ENCODE results near the gene CLCN3. TPM values are rescaled to one million over a fixed set of nuclear protein-coding genes. Genes with fewer than 3 reads are reported as not detected.

The CLCN3 gene
- total and polyA plus RNA-seq, 4 donors, result 9.5 to 58.6 (median 22.5) TPM

DNA sequence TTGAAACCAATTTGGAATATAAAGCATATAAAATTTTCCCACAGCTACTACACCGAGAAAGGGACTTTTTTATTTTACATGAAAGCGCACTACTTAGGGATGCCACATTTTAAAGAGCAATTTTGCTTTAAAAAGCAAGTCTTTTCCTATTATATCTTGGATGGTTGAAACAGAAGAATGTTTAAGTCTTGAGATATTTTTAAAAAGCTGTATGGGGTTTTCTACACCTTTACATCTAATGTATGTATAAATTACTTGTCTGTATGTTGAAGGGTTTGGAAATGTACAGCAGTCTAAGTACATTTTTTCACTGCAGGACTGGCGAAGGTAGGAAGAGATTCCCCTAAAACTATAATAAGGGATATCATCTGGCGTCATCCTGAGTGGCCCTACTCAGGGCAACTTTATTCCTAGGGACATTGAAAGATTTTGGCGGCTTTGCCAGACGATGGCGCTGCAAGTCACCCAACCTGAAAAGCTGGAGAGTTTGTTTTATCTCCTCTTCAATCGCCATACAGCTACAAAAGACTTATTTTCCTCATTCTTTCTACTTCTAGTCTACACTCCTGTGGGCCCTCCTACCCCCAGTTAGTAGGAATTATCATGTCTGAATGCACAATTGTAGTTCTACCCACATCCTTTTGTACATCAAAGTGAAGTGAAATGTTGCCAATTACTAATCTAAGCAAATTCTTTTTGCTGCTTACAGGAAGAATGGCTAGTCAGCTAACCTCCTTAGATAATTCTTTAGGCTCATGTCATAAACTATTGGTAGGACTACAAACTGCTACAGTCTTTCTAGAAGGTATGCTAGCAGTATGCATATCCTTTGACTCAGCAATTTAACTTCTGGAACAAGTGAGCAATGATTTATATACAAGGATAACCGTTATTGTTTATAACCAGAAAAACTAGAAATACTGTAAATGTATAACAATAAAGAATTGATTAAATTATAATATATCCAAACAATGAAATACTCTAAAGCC lies 7.2 kb upstream of the CLCN3 start:
- DNase-seq (ENCODE audit: low spot score), result peak; percentile 79
- peaks cover 2 to 23% (median 13%) of the 10 kb centered on the region in 4 donors for H3K4me1 ChIP-seq (ENCODE audit: control insufficient read depth in 4 of 4, insufficient read depth in 4 of 4, low read length in 3 of 4)
- WGBS, result 5% methylated on average over 9 of the region's 9 CpGs
- TF ChIP-seq GABPA (IDR thresholded peaks at IDR 0.05 in 1 of 2, conservative IDR thresholded peaks at IDR 0.05 in 1 of 2) (no peak), FOXA2 (IDR thresholded peaks at IDR 0.05) (no peak), FOXA1 (IDR thresholded peaks at IDR 0.05) (no peak), SP1 (IDR thresholded peaks at IDR 0.05) (peak; percentile 11), HNF4G (IDR thresholded peaks at IDR 0.05) (no peak), TAF1 (conservative IDR thresholded peaks at IDR 0.05) (no peak), YY1 (IDR thresholded peaks at IDR 0.05) (peak; percentile 15), EGR1 (IDR thresholded peaks at IDR 0.05; ENCODE audit: low read depth in 2 of 2) (no peak), RXRA (IDR thresholded peaks at IDR 0.05) (no peak), JUND (IDR thresholded peaks at IDR 0.05) (no peak), RAD21 (IDR thresholded peaks at IDR 0.05) (peak; percentile 87 to 91)
- TF ChIP-seq, protein P1, sequence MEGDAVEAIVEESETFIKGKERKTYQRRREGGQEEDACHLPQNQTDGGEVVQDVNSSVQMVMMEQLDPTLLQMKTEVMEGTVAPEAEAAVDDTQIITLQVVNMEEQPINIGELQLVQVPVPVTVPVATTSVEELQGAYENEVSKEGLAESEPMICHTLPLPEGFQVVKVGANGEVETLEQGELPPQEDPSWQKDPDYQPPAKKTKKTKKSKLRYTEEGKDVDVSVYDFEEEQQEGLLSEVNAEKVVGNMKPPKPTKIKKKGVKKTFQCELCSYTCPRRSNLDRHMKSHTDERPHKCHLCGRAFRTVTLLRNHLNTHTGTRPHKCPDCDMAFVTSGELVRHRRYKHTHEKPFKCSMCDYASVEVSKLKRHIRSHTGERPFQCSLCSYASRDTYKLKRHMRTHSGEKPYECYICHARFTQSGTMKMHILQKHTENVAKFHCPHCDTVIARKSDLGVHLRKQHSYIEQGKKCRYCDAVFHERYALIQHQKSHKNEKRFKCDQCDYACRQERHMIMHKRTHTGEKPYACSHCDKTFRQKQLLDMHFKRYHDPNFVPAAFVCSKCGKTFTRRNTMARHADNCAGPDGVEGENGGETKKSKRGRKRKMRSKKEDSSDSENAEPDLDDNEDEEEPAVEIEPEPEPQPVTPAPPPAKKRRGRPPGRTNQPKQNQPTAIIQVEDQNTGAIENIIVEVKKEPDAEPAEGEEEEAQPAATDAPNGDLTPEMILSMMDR (IDR thresholded peaks at IDR 0.05; ENCODE audit: low read depth, low read length, missing input control), result peak; percentile 47
- TF ChIP-seq, protein P2, sequence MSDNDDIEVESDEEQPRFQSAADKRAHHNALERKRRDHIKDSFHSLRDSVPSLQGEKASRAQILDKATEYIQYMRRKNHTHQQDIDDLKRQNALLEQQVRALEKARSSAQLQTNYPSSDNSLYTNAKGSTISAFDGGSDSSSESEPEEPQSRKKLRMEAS (IDR thresholded peaks at IDR 0.05), result peak; percentile 12
- TF ChIP-seq, protein P3, sequence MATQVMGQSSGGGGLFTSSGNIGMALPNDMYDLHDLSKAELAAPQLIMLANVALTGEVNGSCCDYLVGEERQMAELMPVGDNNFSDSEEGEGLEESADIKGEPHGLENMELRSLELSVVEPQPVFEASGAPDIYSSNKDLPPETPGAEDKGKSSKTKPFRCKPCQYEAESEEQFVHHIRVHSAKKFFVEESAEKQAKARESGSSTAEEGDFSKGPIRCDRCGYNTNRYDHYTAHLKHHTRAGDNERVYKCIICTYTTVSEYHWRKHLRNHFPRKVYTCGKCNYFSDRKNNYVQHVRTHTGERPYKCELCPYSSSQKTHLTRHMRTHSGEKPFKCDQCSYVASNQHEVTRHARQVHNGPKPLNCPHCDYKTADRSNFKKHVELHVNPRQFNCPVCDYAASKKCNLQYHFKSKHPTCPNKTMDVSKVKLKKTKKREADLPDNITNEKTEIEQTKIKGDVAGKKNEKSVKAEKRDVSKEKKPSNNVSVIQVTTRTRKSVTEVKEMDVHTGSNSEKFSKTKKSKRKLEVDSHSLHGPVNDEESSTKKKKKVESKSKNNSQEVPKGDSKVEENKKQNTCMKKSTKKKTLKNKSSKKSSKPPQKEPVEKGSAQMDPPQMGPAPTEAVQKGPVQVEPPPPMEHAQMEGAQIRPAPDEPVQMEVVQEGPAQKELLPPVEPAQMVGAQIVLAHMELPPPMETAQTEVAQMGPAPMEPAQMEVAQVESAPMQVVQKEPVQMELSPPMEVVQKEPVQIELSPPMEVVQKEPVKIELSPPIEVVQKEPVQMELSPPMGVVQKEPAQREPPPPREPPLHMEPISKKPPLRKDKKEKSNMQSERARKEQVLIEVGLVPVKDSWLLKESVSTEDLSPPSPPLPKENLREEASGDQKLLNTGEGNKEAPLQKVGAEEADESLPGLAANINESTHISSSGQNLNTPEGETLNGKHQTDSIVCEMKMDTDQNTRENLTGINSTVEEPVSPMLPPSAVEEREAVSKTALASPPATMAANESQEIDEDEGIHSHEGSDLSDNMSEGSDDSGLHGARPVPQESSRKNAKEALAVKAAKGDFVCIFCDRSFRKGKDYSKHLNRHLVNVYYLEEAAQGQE (IDR thresholded peaks at IDR 0.05), result no peak
- peak overlapping the region in 2 of 3 donors; percentile 69 to 78 for H3K4me3 ChIP-seq (ENCODE audit: low read depth in 1 of 3, low read length in 3 of 3)
- H3K27me3 ChIP-seq (ENCODE audit: control insufficient read depth in 4 of 4, insufficient read depth in 4 of 4, low read length in 3 of 4), result no peaks in the 10 kb centered on the region
- peak overlapping the region; percentile 23 to 70 for H3K9ac ChIP-seq (ENCODE audit: low read depth in 1 of 2, low read length in 2 of 2)
- no peaks in the 10 kb centered on the region for H3K36me3 ChIP-seq (ENCODE audit: control insufficient read depth in 4 of 4, insufficient read depth in 3 of 4, low read depth in 1 of 4, low read length in 3 of 4)
- H3K9me3 ChIP-seq (ENCODE audit: control insufficient read depth in 4 of 4, low read length in 3 of 4), result no peaks in the 10 kb centered on the region
- H3K27ac ChIP-seq (ENCODE audit: low read depth in 1 of 2, low read length in 2 of 2), result peak overlapping the region; percentile 93 to 99

DNA sequence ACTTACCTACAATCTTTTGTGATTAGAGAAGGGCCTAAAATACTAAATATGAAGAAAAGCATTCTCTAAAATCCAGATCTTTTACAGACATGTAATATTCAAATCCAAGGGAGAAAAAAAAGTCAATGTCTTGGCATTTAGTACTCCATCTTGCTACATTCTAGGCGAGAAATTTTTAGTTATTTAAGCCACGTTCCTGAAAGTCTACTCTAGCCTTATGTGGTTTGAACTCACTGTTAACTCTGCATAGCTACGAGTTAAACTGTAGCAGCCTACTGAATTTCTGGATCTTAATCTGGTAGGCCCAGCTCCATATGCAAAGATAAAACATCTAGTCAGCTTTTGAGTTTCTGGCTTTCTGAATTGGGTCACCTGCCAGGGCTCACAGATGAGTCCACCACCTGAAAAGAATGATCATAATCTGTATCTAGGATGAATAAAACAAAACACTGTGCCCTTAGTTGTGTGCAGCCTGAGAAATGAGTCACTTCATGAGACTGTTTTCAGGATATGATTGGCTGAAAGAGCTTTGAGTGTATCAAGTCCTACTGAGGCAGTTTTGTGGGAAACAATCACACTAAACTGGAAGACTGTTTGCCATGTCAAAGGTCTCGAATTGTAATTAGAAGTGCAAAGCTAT lies 4.8 kb upstream of the CLCN3 start:
- Histone ChIP-seq H3K9me3 (ENCODE audit: control insufficient read depth in 4 of 4, low read length in 3 of 4) (no peaks in the 10 kb centered on the region), H3K4me3 (ENCODE audit: low read depth in 1 of 3, low read length in 3 of 3) (no peak overlapping the region), H3K27ac (ENCODE audit: low read depth in 1 of 2, low read length in 2 of 2) (no peak overlapping the region), H3K9ac (ENCODE audit: low read depth in 1 of 2, low read length in 2 of 2) (no peak overlapping the region), H3K4me1 (ENCODE audit: control insufficient read depth in 4 of 4, insufficient read depth in 4 of 4, low read length in 3 of 4) (peaks cover 3 to 23% (median 13%) of the 10 kb centered on the region in 4 donors), H3K27me3 (ENCODE audit: control insufficient read depth in 4 of 4, insufficient read depth in 4 of 4, low read length in 3 of 4) (no peaks in the 10 kb centered on the region), H3K36me3 (ENCODE audit: control insufficient read depth in 4 of 4, insufficient read depth in 3 of 4, low read depth in 1 of 4, low read length in 3 of 4) (no peaks in the 10 kb centered on the region)
- no peak for DNase-seq (ENCODE audit: low spot score)
- 84% methylated on average over 4 of the region's 4 CpGs for WGBS
- TF ChIP-seq RXRA (IDR thresholded peaks at IDR 0.05), result no peak
- TF ChIP-seq RAD21 (IDR thresholded peaks at IDR 0.05), result no peak
- TF ChIP-seq FOXA2 (IDR thresholded peaks at IDR 0.05), result no peak
- TF ChIP-seq, protein P1 (IDR thresholded peaks at IDR 0.05; ENCODE audit: low read depth, low read length, missing input control), result no peak
- TF ChIP-seq EGR1 (IDR thresholded peaks at IDR 0.05; ENCODE audit: low read depth in 2 of 2), result no peak
- no peak for TF ChIP-seq YY1 (IDR thresholded peaks at IDR 0.05)
- TF ChIP-seq TAF1 (conservative IDR thresholded peaks at IDR 0.05), result no peak
- no peak for TF ChIP-seq SP1 (IDR thresholded peaks at IDR 0.05)
- TF ChIP-seq JUND (IDR thresholded peaks at IDR 0.05), result no peak
- TF ChIP-seq GABPA (IDR thresholded peaks at IDR 0.05 in 1 of 2, conservative IDR thresholded peaks at IDR 0.05 in 1 of 2), result no peak
- no peak for TF ChIP-seq FOXA1 (IDR thresholded peaks at IDR 0.05)
- TF ChIP-seq NR2F2 (IDR thresholded peaks at IDR 0.05), result no peak
- TF ChIP-seq, protein P3 (IDR thresholded peaks at IDR 0.05), result no peak
- TF ChIP-seq HNF4G (IDR thresholded peaks at IDR 0.05), result no peak
- TF ChIP-seq HNF4A (conservative IDR thresholded peaks at IDR 0.05), result no peak
